Uterus (tissue), 4 donors: ENCODE data around the gene ATP8B3. TPM values are rescaled to one million over a fixed set of nuclear protein-coding genes. Genes with fewer than 3 reads are reported as not detected.

Source experiments
- DNase-seq, 2 donors: peaks; one replicate each; pipeline ENCODE4 v3.0.0-alpha.2; 2019 to 2020
- H3K27ac ChIP-seq, 2 donors: fragments of 200-600 bp; sonication (generic); 1 replicate in 1 of 2; 2 replicates in 1 of 2; pipeline ENCODE4 v1.5.1; 2016 to 2018
- H3K27me3 ChIP-seq, 2 donors: fragments of 200-600 bp; sonication (generic); one replicate each; pipeline ENCODE4 v1.5.1; 2018 to 2019; ENCODE audit warnings: control low read depth in 1 of 2
- H3K36me3 ChIP-seq, 2 donors: fragments of 200-600 bp; sonication (generic); one replicate each; pipeline ENCODE4 v1.5.1; 2019; ENCODE audit warnings: control low read depth in 1 of 2
- H3K4me1 ChIP-seq, 2 donors: fragments of 200-600 bp; sonication (generic); one replicate each; pipeline ENCODE4 v1.5.1; 2018 to 2019; ENCODE audit warnings: control low read depth in 1 of 2
- H3K4me3 ChIP-seq, 2 donors: fragments of 200-600 bp; sonication (generic); 1 replicate in 1 of 2; 2 replicates in 1 of 2; pipeline ENCODE4 v1.5.1; 2018 to 2019; ENCODE audit warnings: mild to moderate bottlenecking in 1 of 2
- H3K9me3 ChIP-seq, 2 donors: fragments of 200-600 bp; sonication (generic); one replicate each; pipeline ENCODE4 v1.5.1; 2019; ENCODE audit warnings: control low read depth in 1 of 2
- POLR2A ChIP-seq, 2 donors: fragments of 450-650 bp; IDR thresholded peaks; one replicate each; pipeline ENCODE4 v1.6.1; 2016; ENCODE audit warnings: antibody characterized with exemption in 2 of 2, mild to moderate bottlenecking in 1 of 2, moderate library complexity in 1 of 2
- intact Hi-C: fragments of 100-400 bp; cut with DNase I; formaldehyde crosslinking; loops from one replicate; pipeline ENCODE4 v1.15.1; 2023; ENCODE audit warnings: low total_unique reads
- total RNA-seq, 4 donors: library from RNA; depleted of rRNA in 3 of 4; stranded (reverse); fragments of >200 nt in 3 of 4; gene quantifications; one replicate each; pipeline versions ENCODE4 v1.1.0 to v1.2.4, GENCODE V29; 2014 to 2023
- TF ChIP-seq, protein P1 (sequence below), 4 experiments: fragments of 200-600 bp in 2 of 4; fragments of 450-650 bp in 2 of 4; sonication (generic) in 2 of 4; IDR thresholded peaks; one replicate each; pipeline ENCODE4 v1.5.1; 2016 to 2019; ENCODE audit warnings: antibody characterized with exemption in 4 of 4, mild to moderate bottlenecking in 2 of 4, moderate library complexity in 1 of 4
- donor health status: DM: yes; HTN: yes; CAD: no.

The ATP8B3 gene
- total RNA-seq, 4 donors from 2014 or later, result 1.0 to 3.3 (median 1.7) TPM; not detected in 1

DNA sequence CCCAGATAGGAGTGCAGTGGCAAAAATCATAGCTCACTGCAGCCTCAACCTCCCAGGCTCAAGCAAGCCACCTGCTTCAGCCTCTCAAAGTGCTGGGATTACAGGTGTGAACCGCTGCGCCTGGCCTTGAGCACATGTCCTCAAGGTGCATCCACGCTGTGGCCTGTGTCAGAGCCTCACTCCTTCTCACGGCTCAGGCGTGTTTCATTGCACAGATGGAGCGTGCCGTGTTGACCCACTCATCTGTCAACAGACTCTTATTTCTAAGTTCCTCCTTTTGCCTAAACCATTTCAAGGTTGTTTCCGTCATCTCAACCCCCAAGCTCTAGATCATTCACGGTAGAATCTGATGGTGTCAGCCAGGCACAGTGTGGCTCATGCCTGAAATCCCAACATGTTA lies 28.2 kb downstream of the ATP8B3 start:
- TF ChIP-seq, protein P1, sequence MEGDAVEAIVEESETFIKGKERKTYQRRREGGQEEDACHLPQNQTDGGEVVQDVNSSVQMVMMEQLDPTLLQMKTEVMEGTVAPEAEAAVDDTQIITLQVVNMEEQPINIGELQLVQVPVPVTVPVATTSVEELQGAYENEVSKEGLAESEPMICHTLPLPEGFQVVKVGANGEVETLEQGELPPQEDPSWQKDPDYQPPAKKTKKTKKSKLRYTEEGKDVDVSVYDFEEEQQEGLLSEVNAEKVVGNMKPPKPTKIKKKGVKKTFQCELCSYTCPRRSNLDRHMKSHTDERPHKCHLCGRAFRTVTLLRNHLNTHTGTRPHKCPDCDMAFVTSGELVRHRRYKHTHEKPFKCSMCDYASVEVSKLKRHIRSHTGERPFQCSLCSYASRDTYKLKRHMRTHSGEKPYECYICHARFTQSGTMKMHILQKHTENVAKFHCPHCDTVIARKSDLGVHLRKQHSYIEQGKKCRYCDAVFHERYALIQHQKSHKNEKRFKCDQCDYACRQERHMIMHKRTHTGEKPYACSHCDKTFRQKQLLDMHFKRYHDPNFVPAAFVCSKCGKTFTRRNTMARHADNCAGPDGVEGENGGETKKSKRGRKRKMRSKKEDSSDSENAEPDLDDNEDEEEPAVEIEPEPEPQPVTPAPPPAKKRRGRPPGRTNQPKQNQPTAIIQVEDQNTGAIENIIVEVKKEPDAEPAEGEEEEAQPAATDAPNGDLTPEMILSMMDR (IDR thresholded peaks at IDR 0.05), result no peak
- TF ChIP-seq POLR2A (IDR thresholded peaks at IDR 0.05), result no peak
- DNase-seq, result no peak
- intact Hi-C loops, result no loop called here
- Histone ChIP-seq H3K4me1 (no peaks in the 10 kb centered on the region), H3K4me3 (no peak overlapping the region), H3K36me3 (no peaks in the 10 kb centered on the region), H3K27ac (no peak overlapping the region), H3K27me3 (peaks cover 0 to 21% of the 10 kb centered on the region in 2 donors), H3K9me3 (peaks cover 0 to 20% of the 10 kb centered on the region in 2 donors)

DNA sequence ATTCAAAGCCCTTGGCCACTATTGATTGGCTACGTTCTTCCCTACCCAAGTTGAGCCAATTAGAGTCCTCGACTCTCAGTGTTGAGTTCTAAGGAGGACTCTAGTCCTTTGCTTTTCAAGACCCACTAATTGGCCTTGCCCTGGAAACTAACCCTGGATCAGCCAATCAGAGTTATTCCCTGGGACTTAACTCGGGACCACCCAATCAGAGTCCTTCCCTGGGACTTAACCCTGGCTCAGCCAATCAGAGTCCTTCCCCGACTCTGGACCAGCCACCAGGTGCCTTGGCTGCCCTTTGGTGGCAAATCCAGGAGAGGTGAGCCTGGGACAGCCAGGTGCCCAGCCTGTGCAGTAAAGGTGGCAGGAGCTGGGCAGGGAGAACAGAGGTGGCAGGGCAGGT lies 28.7 kb downstream of the ATP8B3 start:
- peaks cover 0 to 18% of the 10 kb centered on the region in 2 donors for H3K27me3 ChIP-seq
- DNase-seq, result no peak

DNA sequence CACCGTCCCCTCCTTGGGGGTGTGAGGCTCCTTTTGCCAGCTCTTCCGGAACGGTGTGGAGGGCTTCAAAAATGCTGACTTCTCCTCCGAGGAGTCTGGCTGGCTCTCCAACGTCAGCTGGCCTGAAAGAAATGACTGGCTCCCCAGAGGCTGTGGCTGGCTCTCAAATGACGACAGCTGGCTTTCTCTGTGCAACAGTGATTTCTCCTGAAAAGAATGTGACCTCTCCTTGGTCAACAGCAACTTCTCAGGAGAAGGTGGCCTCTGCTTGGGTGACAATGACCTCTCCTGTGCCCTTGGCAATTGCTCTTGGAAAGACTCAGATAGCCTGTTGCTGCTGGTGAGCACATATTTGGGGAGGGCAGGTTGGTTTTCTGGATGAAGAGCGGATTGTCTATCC lies 29.6 kb downstream of the ATP8B3 start:
- TF ChIP-seq POLR2A (IDR thresholded peaks at IDR 0.05), result no peak
- TF ChIP-seq, protein P1 (IDR thresholded peaks at IDR 0.05), result no peak
- no peaks in the 10 kb centered on the region for H3K4me1 ChIP-seq
- no peaks in the 10 kb centered on the region for H3K36me3 ChIP-seq
- no peak overlapping the region for H3K4me3 ChIP-seq
- no peak overlapping the region for H3K27ac ChIP-seq
- H3K9me3 ChIP-seq, result peaks cover 0 to 20% of the 10 kb centered on the region in 2 donors
- H3K27me3 ChIP-seq, result peaks cover 0 to 21% of the 10 kb centered on the region in 2 donors
- no peak for DNase-seq
- intact Hi-C loops, result no loop called here

More for the DNA sequence above, 28.7 kb downstream of the ATP8B3 start:
- no peaks in the 10 kb centered on the region for H3K4me1 ChIP-seq
- H3K4me3 ChIP-seq, result no peak overlapping the region
- H3K27ac ChIP-seq, result no peak overlapping the region
- H3K9me3 ChIP-seq, result peaks cover 0 to 20% of the 10 kb centered on the region in 2 donors
- no peaks in the 10 kb centered on the region for H3K36me3 ChIP-seq
- TF ChIP-seq POLR2A (IDR thresholded peaks at IDR 0.05), result no peak
- TF ChIP-seq, protein P1 (IDR thresholded peaks at IDR 0.05), result no peak
- intact Hi-C loops, result no loop called here

GRCh38 chr19:1780272-1780958 lies 31.7 kb downstream of the ATP8B3 start:
- no peak for DNase-seq
- Histone ChIP-seq H3K4me3 (no peak overlapping the region), H3K27ac (no peak overlapping the region), H3K27me3 (peaks cover 3 to 41% of the 10 kb centered on the region in 2 donors), H3K9me3 (peaks cover 0 to 20% of the 10 kb centered on the region in 2 donors), H3K36me3 (no peaks in the 10 kb centered on the region), H3K4me1 (no peaks in the 10 kb centered on the region)
- no peak for TF ChIP-seq POLR2A (IDR thresholded peaks at IDR 0.05)
- TF ChIP-seq, protein P1 (IDR thresholded peaks at IDR 0.05), result no peak
- intact Hi-C loops, result no loop called here

DNA sequence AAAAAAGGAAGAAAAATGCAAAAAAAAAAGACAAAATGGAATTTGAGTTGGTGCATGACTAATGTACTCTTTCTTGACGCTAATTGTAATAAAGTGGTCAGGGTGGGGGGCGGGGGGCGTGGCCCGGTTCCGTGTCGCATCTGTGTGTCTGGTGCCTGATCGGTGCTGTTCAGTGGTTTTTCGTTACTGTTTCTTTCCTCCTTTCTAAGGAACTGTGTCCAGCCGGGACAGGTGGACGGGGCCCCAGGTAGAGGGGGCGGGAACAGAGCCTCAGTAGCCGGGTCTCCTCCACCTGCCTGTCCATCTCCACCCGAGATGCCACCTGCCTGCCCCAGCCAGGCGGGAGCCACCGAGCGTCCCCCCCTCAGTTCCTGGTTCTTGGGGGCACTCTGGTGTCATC lies 32.5 kb downstream of the ATP8B3 start:
- Histone ChIP-seq H3K4me1 (no peaks in the 10 kb centered on the region), H3K27ac (no peak overlapping the region), H3K36me3 (no peaks in the 10 kb centered on the region), H3K4me3 (no peak overlapping the region), H3K27me3 (peaks cover 11 to 44% of the 10 kb centered on the region in 2 donors), H3K9me3 (peaks cover 0 to 20% of the 10 kb centered on the region in 2 donors)
- TF ChIP-seq POLR2A (IDR thresholded peaks at IDR 0.05), result no peak
- TF ChIP-seq, protein P1 (IDR thresholded peaks at IDR 0.05), result no peak
- intact Hi-C loops, result no loop called here
- no peak for DNase-seq
